ENCODE data around the gene TNFRSF8. TPM values are rescaled to one million over a fixed set of nuclear protein-coding genes. Genes with fewer than 3 reads are reported as not detected.
A peak's percentile ranks its signal among the peaks of the same experiment; 100 is the strongest.

TNFRSF8 gene
- total and polyA plus RNA-seq, 9 of the 15 experiments (the other 6 are each of a cell fraction or from before 2014, with no cell fraction given): 3.5 to 38.4 (median 17.1) TPM

DNA sequence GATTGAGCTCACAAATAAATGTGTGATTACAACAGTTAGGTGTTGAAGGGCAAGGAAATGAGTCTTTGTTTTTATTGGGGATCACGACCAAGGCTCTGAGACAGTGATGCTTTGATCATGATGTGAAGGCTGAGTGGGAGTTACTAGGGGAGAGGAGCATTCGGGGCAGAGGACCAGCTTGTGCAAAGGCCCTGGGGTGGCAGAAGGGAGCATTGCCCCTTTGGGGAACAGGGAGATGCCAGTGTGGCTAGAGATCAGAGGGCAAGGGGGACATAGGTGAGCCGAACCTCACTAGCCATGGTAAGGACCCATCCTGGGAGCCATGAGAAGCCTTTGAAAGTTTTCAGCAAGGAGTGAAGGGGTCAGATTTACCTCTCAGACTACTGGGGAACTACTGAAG is 31.1 kb downstream of the TNFRSF8 start:
- H3K9me3 ChIP-seq (replicated peaks; ENCODE audit: control insufficient read depth, insufficient read depth, low read depth, low read length): no peaks in the 10 kb centered on the region
- no TSS peak for BruUV-seq (replicated peaks)
- ATAC-seq (no peak), FAIRE-seq (no peak), DNase-seq (ENCODE audit: extremely low read depth in 1 of 4, low spot score in 3 of 4) (no peak)
- H3K9me1 ChIP-seq (ENCODE audit: control insufficient read depth, insufficient read depth, low read length): no peaks in the 10 kb centered on the region
- no peak overlapping the region for H3K4me2 ChIP-seq (ENCODE audit: insufficient read depth, low read length)
- in situ Hi-C loops (cut with MboI): no loop called here
- H3K79me2 ChIP-seq (ENCODE audit: control insufficient read depth, insufficient read depth, low read length): peaks cover 6% of the 10 kb centered on the region; the same call in 2 of the 3 replicates
- WGBS (ENCODE audit: insufficient coverage, low coverage, missing lambda C conversion rate): 65% methylated on average over 3 of the region's 3 CpGs
- CTCF ChIA-PET (ENCODE audit: low intra/inter-chr PET ratio): no interaction called here
- POLR2A ChIA-PET: interaction anchor here (1.0 kb wide), 1 partner anchor 186 kb away, joined by 3 read pairs; no protein-coding TSS in a partner anchor
- TF ChIP-seq OTX1 (CRISPR knock-in tag; IDR thresholded peaks at IDR 0.05) (no peak), RBM25 (IDR thresholded peaks at IDR 0.05; ENCODE audit: low read depth, low read length, severe bottlenecking) (peak; percentile 49)
- H3K36me3 ChIP-seq (ENCODE audit: control insufficient read depth, insufficient read depth, low read length): peaks cover 34% of the 10 kb centered on the region; the same call in 2 of the 3 replicates
- intact Hi-C loops (cut with micrococcal nuclease): no loop called here
- H3K4me1 ChIP-seq (replicated peaks in 1 of 2; ENCODE audit: control insufficient read depth in 2 of 2, insufficient read depth in 2 of 2, low read length in 2 of 2): no peaks in the 10 kb centered on the region; a peak in 1 of 5 replicates
- no peaks in the 10 kb centered on the region for H3K27me3 ChIP-seq (ENCODE audit: control insufficient read depth in 2 of 2, insufficient read depth in 2 of 2, low read length in 2 of 2)
- no peak overlapping the region for H2AFZ ChIP-seq (ENCODE audit: low read depth, low read length)
- no peak overlapping the region for H3K27ac ChIP-seq (ENCODE audit: extremely low read depth, low read depth, low read length)
- no peaks in the 10 kb centered on the region for H4K20me1 ChIP-seq (replicated peaks; ENCODE audit: control insufficient read depth, insufficient read depth, low read length)
- H3K4me3 ChIP-seq: no peak overlapping the region
- no peak overlapping the region for H3K9ac ChIP-seq (ENCODE audit: insufficient read depth in 1 of 2, low read depth in 2 of 2, low read length in 2 of 2)

DNA sequence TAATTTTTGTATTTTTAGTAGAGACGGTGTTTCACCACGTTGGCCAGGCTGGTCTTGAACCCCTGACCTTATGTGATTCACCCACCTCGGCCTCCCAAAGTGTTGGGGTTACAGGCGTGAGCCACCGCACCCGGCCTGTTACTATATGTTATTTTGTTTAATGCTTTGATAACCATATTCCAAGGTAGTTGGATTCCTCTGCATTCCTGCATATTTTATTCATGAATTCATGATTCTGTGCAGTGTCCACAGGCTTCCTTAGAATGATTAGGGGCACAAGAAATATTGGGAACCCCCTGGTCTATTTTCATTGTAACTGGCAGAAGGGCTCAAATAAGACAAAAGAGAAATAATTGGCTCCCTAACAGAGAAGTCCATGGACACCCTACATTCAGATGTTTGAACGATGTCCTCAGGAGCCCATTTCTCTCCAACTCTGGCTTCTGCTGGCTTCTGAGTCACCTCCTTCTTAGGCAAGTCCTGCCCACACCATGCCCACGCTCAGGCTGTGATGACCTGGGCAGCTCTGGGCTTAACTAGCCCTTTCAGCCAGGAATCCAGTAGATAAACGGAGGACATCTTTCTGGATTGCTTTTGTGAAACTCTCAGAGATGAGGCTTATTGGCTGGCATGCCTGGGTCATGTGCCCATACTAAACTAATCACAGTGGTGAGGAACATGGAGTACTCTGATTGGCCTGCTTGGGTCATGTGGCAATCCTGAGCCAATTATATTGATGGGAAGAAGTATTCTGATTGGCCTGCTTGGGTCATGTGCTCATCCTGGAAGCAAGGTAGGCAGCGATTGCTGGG is 32.6 kb downstream of the TNFRSF8 start:
- in situ Hi-C loops (cut with MboI) (no loop called here), intact Hi-C loops (cut with micrococcal nuclease) (no loop called here)
- CTCF ChIA-PET (ENCODE audit: low intra/inter-chr PET ratio): no interaction called here
- Histone ChIP-seq H4K20me1 (replicated peaks; ENCODE audit: control insufficient read depth, insufficient read depth, low read length) (no peaks in the 10 kb centered on the region), H3K4me2 (ENCODE audit: insufficient read depth, low read length) (peak overlapping the region; percentile 10; the same call in 1 of the 2 replicates), H3K27ac (ENCODE audit: extremely low read depth, low read depth, low read length) (0 out of 3 replicates have a peak overlapping the region, but pooled peaks have one; percentile 3), H3K9me3 (replicated peaks; ENCODE audit: control insufficient read depth, insufficient read depth, low read depth, low read length) (no peaks in the 10 kb centered on the region), H3K9ac (ENCODE audit: insufficient read depth in 1 of 2, low read depth in 2 of 2, low read length in 2 of 2) (no peak overlapping the region), H3K79me2 (ENCODE audit: control insufficient read depth, insufficient read depth, low read length) (peaks cover 6% of the 10 kb centered on the region; the same call in 2 of the 3 replicates), H3K9me1 (ENCODE audit: control insufficient read depth, insufficient read depth, low read length) (no peaks in the 10 kb centered on the region), H2AFZ (ENCODE audit: low read depth, low read length) (peak overlapping the region; percentile 74), H3K4me3 (no peak overlapping the region), H3K36me3 (ENCODE audit: control insufficient read depth, insufficient read depth, low read length) (peaks cover 35% of the 10 kb centered on the region; the same call in 2 of the 3 replicates), H3K4me1 (replicated peaks in 1 of 2; ENCODE audit: control insufficient read depth in 2 of 2, insufficient read depth in 2 of 2, low read length in 2 of 2) (no peaks in the 10 kb centered on the region; a peak in 1 of 5 replicates), H3K27me3 (ENCODE audit: control insufficient read depth in 2 of 2, insufficient read depth in 2 of 2, low read length in 2 of 2) (no peaks in the 10 kb centered on the region)
- peak; percentile 83 for FAIRE-seq
- WGBS (ENCODE audit: insufficient coverage, low coverage, missing lambda C conversion rate): 82% methylated on average over 10 of the region's 10 CpGs
- no TSS peak for BruUV-seq (replicated peaks)
- DNase-seq (ENCODE audit: extremely low read depth in 1 of 4, low spot score in 3 of 4): peak; percentile 68 to 94 (median 82)
- POLR2A ChIA-PET: interaction anchor here (0.7 to 1.0 kb wide), 2 partner anchors 134 to 187 kb away, joined by 3 read pairs; no protein-coding TSS in a partner anchor
- peak; percentile 100 for ATAC-seq
- TF ChIP-seq, protein P1, sequence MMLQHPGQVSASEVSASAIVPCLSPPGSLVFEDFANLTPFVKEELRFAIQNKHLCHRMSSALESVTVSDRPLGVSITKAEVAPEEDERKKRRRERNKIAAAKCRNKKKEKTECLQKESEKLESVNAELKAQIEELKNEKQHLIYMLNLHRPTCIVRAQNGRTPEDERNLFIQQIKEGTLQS (IDR thresholded peaks at IDR 0.05): peak; percentile 25
- TF ChIP-seq, protein P1 (CRISPR knock-in tag; conservative IDR thresholded peaks at IDR 0.05): no peak
- TF ChIP-seq EZH2 (IDR thresholded peaks at IDR 0.05; ENCODE audit: borderline replicate concordance, low read depth, low read length) (no peak), HDGF (IDR thresholded peaks at IDR 0.05) (no peak), TAF7 (tag; IDR thresholded peaks at IDR 0.05) (no peak), CC2D1A (IDR thresholded peaks at IDR 0.05) (peak; percentile 72; the same call in 1 of the 2 replicates)
- TF ChIP-seq, protein P2, sequence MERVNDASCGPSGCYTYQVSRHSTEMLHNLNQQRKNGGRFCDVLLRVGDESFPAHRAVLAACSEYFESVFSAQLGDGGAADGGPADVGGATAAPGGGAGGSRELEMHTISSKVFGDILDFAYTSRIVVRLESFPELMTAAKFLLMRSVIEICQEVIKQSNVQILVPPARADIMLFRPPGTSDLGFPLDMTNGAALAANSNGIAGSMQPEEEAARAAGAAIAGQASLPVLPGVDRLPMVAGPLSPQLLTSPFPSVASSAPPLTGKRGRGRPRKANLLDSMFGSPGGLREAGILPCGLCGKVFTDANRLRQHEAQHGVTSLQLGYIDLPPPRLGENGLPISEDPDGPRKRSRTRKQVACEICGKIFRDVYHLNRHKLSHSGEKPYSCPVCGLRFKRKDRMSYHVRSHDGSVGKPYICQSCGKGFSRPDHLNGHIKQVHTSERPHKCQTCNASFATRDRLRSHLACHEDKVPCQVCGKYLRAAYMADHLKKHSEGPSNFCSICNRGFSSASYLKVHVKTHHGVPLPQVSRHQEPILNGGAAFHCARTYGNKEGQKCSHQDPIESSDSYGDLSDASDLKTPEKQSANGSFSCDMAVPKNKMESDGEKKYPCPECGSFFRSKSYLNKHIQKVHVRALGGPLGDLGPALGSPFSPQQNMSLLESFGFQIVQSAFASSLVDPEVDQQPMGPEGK (CRISPR knock-in tag; IDR thresholded peaks at IDR 0.05; ENCODE audit: borderline replicate concordance): no peak
- TF ChIP-seq, protein P3, sequence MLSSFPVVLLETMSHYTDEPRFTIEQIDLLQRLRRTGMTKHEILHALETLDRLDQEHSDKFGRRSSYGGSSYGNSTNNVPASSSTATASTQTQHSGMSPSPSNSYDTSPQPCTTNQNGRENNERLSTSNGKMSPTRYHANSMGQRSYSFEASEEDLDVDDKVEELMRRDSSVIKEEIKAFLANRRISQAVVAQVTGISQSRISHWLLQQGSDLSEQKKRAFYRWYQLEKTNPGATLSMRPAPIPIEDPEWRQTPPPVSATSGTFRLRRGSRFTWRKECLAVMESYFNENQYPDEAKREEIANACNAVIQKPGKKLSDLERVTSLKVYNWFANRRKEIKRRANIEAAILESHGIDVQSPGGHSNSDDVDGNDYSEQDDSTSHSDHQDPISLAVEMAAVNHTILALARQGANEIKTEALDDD (IDR thresholded peaks at IDR 0.05): no peak
